ENCODE measurements around the gene ADGRA1.

- TF ChIP-seq CTCF (conservative IDR thresholded peaks at IDR 0.05; ENCODE audit: low read depth, low read length) (no peak), EZH2phosphoT487 (IDR thresholded peaks at IDR 0.05; ENCODE audit: borderline replicate concordance, low read length) (no peak), EZH2 (IDR thresholded peaks at IDR 0.05; ENCODE audit: low read length, unreplicated experiment) (no peak)
Observed at GRCh38 chr10:133161486-133162109, 73.9 kb downstream of the ADGRA1 start.

All from PC-3 (cell line).